GM04503 (cell line): ENCODE measurements around the gene RAC3.

Experiments used
- DNase-seq: peaks from one replicate; pipeline ENCODE4 v3.0.0-alpha.2; 2012; ENCODE audit warnings: low read depth

The RAC3 gene

DNA sequence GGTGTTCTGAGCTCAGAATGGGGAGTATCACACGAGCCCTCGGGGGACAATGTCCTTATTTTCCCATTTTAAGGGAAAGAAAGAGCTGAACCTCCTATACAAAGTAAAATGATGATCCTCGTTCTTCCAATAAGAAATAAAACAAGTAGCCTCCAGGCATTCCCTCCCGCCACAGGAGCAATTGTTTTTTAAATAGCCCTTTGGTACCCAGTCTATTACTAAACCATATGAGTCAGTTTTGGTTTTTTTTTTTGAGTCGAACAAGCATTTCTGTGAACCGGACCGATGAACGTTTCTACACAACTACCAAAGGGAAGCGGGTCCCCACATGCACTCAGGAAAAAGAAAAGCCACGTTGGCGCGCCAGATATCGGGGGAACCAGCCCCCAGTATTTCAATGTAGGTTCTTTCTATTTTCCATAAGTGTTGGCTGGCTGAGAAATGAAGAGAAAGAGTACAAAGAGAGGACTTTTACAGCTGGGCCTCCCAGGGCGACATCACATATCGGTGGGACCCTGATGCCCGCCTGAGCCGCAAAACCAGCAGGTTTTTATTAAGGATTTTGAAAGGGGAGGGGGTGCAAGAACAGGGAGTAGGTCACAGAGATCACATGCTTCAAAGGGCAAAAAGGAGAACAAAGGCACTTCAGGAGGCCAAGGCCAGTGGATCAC lies 9.8 kb downstream of the RAC3 start:
- DNase-seq, result no peak

DNA sequence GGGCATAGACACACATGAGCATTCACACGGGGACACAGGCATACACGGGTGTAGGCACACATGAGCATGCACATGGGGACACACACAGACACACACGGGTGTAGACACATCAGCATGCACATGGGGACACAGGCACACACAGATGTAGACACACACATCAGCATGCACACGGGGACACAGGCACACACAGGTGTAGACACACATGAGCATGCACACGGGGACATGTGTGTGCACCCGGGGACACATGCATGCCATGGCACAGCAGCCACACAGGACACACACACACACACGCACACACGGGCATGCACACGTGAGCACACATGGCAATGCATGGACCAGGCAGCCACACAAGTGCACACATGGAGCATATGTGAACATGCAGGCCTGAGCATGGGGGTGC lies 11.2 kb downstream of the RAC3 start:
- DNase-seq, result no peak

- no peak for DNase-seq
These were observed 12.0 kb downstream of the RAC3 start for GRCh38 chr17:82043507-82043906.

- DNase-seq, result no peak
These were observed 14.5 kb downstream of the RAC3 start for GRCh38 chr17:82045936-82046484.

- DNase-seq, result no peak
These were observed 15.4 kb downstream of the RAC3 start for GRCh38 chr17:82046903-82047302.

GRCh38 chr17:82047379-82047778 lies 15.9 kb downstream of the RAC3 start:
- no peak for DNase-seq

GRCh38 chr17:82047914-82048570 lies 16.6 kb downstream of the RAC3 start:
- no peak for DNase-seq

DNA sequence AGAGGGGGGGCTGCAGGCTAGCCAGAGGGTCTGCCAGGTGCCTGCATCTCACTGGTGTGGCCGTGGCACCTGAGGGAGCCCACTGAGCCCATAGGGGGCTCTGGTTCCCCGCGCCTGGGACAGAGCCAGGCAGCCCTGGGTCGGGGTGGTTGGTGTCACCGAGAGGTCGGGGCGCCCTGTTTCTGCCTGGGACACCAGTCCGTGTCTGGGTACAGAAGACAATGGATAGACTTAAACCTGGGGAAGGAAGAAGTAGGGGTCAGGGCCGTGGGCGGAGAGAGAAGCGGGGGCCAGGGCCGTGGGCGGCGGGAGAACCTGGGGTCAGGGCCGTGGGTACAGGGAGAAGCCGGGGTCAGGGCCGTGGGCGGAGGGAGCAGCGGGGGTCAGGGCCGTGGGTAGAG lies 17.1 kb downstream of the RAC3 start:
- no peak for DNase-seq

- DNase-seq, result no peak
These were observed 17.6 kb downstream of the RAC3 start for GRCh38 chr17:82049106-82049505.

DNA sequence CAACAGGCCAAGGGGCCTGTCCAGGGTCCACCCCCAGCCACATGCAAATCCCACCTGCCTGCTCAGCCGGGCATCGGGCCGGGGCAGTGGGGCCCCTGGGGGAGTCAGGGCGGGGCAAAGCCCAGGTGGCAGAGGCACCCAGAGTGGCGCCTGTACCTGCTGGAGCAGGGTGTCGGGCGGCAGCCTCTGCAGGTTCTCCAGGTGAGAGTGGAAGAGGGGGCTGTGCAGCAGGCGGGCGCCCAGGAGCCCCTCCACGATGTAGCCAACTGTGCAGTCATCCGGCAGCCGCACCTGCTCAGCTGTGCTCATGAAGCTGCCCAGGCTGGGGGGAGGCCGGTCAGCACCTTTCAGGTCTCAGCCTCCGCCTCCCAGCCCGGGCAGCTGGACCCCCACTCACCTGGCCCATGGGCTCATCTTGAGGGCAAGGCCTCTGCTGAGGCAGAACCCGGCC lies 18.1 kb downstream of the RAC3 start:
- no peak for DNase-seq

GRCh38 chr17:82050152-82050760 lies 18.8 kb downstream of the RAC3 start:
- no peak for DNase-seq

GRCh38 chr17:82050761-82051641 lies 19.5 kb downstream of the RAC3 start:
- DNase-seq, result no peak

DNA sequence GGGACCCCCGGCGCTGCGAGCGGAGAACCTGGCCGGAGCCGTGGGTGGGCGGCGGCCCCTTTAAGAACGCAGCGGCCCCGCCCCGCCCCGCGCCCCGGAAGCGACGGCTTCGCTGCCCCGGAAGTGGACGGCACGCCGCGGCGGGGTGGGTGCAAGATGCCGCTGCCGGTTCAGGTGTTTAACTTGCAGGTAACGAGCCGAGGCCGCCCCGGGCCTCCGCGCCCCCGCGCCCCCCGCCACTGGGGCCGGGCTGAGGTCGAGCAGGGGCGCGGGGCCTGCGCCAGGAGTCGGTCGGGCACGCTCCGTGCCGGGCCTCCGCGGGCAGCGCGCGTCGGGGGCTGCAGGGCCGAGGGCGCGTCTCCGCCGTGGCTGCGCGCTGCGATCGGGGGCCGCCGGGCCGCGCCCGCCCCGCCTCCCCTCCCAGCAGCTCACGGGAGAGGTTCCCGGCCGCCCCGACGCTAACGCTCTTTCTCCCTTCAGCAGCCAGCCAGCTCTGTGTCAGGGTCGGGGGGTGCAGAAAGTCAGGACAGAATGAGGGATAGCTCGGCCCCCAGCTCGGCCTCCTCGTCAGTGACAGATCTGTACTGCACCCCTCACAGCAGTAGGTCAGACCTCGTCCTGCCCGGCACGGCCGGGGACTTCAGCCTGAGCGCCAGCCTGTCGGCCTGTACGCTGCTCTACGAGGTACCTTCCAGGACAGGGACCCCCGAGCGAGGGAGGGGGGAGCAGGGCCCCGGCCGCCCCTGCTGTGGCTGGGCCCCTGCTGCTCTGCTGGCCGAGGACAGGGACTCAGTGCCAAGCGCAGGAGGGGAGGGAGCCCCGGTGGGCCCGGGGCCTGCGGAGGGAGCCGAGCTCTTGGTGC lies 20.5 kb downstream of the RAC3 start, which contains the start of the genes GPS1 and RFNG:
Gene GPS1 (plus strand): TSS at position 123 of the 862 bp plus-strand sequence. CDS start 34 bp downstream, at position 157.
Gene RFNG (minus strand): TSS at position 36 of the 862 bp plus-strand sequence. CDS start 45 bp downstream, outside the sequence.
- no peak for DNase-seq

DNA sequence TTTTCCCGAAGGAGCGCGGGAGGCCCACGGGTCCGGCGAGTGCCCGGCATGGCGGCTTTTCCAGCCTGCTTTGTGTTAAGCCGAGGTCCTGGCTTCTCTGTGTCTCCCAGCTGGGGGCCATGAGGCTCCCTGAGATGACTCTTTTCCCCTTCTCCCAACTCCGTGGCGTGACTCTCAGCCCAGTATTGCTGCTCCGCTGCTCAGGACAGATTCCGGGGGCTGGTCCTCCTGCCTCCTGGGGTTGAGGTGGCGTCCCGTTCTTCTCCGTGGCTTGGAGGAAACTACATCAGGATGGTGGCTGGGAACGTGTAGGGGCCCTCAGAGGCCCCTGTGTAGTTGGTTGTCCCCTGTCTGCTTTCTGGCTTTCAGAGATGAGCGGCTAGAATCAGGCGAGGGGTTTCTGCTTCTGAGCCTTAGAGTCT lies 21.2 kb downstream of the RAC3 start:
- DNase-seq, result no peak

- DNase-seq, result no peak
These were observed 21.7 kb downstream of the RAC3 start for GRCh38 chr17:82053130-82053529.

DNA sequence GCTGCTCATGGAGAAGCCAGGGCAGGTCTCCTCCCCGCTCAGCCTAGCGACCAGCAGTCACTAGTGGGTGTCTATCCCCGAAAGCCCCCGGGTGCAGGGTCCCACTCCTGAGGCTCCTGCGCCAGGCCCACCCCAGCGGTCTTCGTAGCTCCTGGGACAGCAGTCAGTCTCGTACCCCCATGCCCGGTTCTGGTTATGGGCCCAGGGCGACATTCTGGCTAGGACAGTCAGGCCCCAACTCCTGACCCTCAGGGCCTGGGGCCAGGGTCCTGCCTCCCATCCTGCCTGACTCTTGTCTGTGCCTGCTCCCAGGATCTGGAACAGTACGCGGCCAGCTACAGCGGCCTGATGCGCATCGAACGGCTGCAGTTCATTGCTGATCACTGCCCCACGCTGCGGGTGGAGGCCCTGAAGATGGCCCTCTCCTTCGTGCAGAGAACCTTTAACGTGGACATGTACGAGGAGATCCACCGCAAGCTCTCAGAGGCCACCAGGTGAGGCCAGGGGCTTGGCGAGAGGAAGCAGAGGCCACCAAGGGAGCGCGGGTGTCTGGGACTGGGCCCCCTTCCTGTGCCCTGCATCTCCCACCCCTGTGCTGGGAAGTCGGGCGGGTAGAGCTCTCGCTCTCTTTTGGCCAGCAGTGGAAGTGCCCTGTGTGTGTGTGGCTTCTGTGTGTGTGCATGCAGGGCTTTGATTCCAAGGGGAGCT lies 22.2 kb downstream of the RAC3 start:
- no peak for DNase-seq

- DNase-seq, result no peak
These were observed 23.0 kb downstream of the RAC3 start for GRCh38 chr17:82054351-82055022.

DNA sequence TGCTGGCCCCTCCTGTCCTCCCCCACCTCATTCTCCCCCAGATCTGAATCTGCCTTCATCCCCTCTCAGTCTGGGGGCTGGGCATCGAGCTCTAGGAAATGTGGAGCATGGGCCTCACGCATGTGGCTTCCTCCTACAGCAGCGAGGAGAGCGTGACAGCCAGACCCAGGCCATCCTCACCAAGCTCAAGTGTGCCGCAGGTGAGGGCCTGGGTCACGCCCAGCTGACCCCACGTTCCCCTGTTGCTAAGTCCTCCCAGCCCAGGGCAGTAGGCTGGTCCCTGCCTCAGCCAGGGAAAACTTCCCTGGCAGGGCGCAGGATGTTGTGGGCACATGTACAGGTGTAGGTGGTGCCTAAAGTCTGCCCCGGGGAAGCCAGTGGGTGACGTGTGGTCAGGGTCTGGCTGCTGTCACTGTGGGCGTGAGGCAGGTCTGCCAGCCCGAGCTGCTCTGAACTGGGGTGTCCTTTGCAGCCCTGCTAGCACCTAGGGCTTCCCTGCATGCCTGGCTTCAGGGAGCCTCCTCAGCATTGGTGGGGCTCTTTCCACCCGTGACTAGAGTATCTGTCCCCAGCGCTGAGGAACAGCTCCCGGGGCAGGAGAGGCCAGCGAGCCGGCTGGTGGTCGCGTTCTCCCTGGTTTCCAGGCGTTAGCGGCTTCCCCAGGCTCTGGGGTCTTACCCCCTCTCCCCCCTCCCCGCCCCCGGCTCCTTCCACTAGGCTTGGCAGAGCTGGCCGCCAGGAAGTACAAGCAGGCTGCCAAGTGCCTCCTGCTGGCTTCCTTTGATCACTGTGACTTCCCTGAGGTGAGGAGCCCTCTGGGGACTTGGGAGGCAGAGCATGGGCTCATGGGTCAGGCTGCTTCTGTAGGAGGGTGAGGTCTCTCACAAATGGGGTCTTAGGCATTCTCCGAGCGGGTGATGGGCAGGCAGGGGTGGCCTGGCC lies 23.8 kb downstream of the RAC3 start:
- no peak for DNase-seq
